Liver (tissue), 9 donors: ENCODE measurements around the gene RAB34. TPM values are rescaled to one million over a fixed set of nuclear protein-coding genes. Genes with fewer than 3 reads are reported as not detected.
A peak's percentile ranks its signal among the peaks of the same experiment; 100 is the strongest.

Experiments used
- DNase-seq: peaks from one replicate; pipeline ENCODE4 v3.0.0-alpha.2; 2017; ENCODE audit warnings: low spot score
- H3K27ac ChIP-seq, 2 donors: one replicate each; pipeline ENCODE4 v1.7.0; 2013; ENCODE audit warnings: inconsistent platforms in 2 of 2, low read length in 2 of 2, control low read depth in 1 of 2, low read depth in 1 of 2, mild to moderate bottlenecking in 1 of 2
- H3K27me3 ChIP-seq, 4 donors: one replicate each; pipeline versions ENCODE4 v1.6.1 to v1.7.0; 2013; ENCODE audit warnings: low read length in 3 of 4, inconsistent platforms in 1 of 4, mild to moderate bottlenecking in 1 of 4, moderate library complexity in 1 of 4; ENCODE audit not compliant: control insufficient read depth in 4 of 4, insufficient read depth in 4 of 4
- H3K36me3 ChIP-seq, 4 donors: one replicate each; pipeline versions ENCODE4 v1.6.1 to v1.7.0; 2013; ENCODE audit warnings: low read length in 3 of 4, mild to moderate bottlenecking in 3 of 4, low read depth in 1 of 4, moderate library complexity in 1 of 4; ENCODE audit not compliant: control insufficient read depth in 4 of 4, insufficient read depth in 3 of 4
- H3K4me1 ChIP-seq, 4 donors: one replicate each; pipeline versions ENCODE4 v1.6.1 to v1.7.0; 2013; ENCODE audit warnings: low read length in 3 of 4, mild to moderate bottlenecking in 3 of 4, moderate library complexity in 1 of 4; ENCODE audit not compliant: control insufficient read depth in 4 of 4, insufficient read depth in 4 of 4
- H3K4me3 ChIP-seq, 3 donors: one replicate each; pipeline versions ENCODE4 v1.6.1 to v1.7.0; 2013; ENCODE audit warnings: low read length in 3 of 3, control low read depth in 1 of 3, low read depth in 1 of 3, mild to moderate bottlenecking in 1 of 3
- H3K9ac ChIP-seq, 2 donors: one replicate each; pipeline ENCODE4 v1.7.0; 2013; ENCODE audit warnings: low read length in 2 of 2, mild to moderate bottlenecking in 2 of 2, moderate library complexity in 2 of 2, control low read depth in 1 of 2, low read depth in 1 of 2
- H3K9me3 ChIP-seq, 4 donors: one replicate each; pipeline versions ENCODE4 v1.6.1 to v1.7.0; 2013; ENCODE audit warnings: low read length in 3 of 4; ENCODE audit not compliant: control insufficient read depth in 4 of 4
- EGR1 ChIP-seq, 2 donors: IDR thresholded peaks; 2 replicates each; pipeline ENCODE4 v1.6.1; 2016 to 2018; ENCODE audit warnings: antibody characterized with exemption in 2 of 2, low read depth in 2 of 2
- FOXA1 ChIP-seq: IDR thresholded peaks from 2 replicates; pipeline ENCODE4 v1.6.1; 2016; ENCODE audit warnings: antibody characterized with exemption
- GABPA ChIP-seq, 2 donors: IDR thresholded peaks in 1 of 2; conservative IDR thresholded peaks in 1 of 2; 2 replicates each; pipeline ENCODE4 v1.6.1; 2016; ENCODE audit warnings: antibody characterized with exemption in 2 of 2, mild to moderate bottlenecking in 1 of 2, moderate library complexity in 1 of 2
- HNF4A ChIP-seq, 2 donors: conservative IDR thresholded peaks; 2 replicates each; pipeline ENCODE4 v1.6.1; 2016; ENCODE audit warnings: antibody characterized with exemption in 2 of 2, mild to moderate bottlenecking in 2 of 2
- JUND ChIP-seq, 2 donors: IDR thresholded peaks; 2 replicates each; pipeline ENCODE4 v1.6.1; 2016; ENCODE audit warnings: antibody characterized with exemption in 2 of 2
- NR2F2 ChIP-seq: IDR thresholded peaks from 2 replicates; pipeline ENCODE4 v1.6.1; 2016; ENCODE audit warnings: antibody characterized with exemption
- RAD21 ChIP-seq, 2 donors: IDR thresholded peaks; 2 replicates each; pipeline ENCODE4 v1.6.1; 2016; ENCODE audit warnings: antibody characterized with exemption in 2 of 2, mild to moderate bottlenecking in 2 of 2
- SP1 ChIP-seq: IDR thresholded peaks from 2 replicates; pipeline ENCODE4 v1.6.1; 2018; ENCODE audit warnings: antibody characterized with exemption, mild to moderate bottlenecking
- YY1 ChIP-seq: IDR thresholded peaks from 2 replicates; pipeline ENCODE4 v1.6.1; 2016; ENCODE audit warnings: antibody characterized with exemption, mild to moderate bottlenecking
- WGBS: extraction: QIAGEN DNeasy Blood & Tissue Kit; methylation state at CpG from one replicate; pipeline ENCODE4 v1.1.7; 2013; 5-methylcytosine and 5-hydroxymethylcytosine counted together
- polyA plus RNA-seq, 2 donors: library from polyadenylated mRNA; stranded (reverse) in 1 of 2; unstranded in 1 of 2; fragments of 200-250 nt in 1 of 2; fragments of >200 nt in 1 of 2; fragmentation: Nextera tagmentation in 1 of 2; extraction: Ambion mirVana in 1 of 2; gene quantifications; one replicate each; pipeline versions ENCODE4 v1.2.1 to v1.2.3, GENCODE V29; 2013 to 2015
- total RNA-seq, 2 donors: library from RNA; depleted of rRNA; stranded (reverse); fragments of >200 nt; gene quantifications; one replicate each; pipeline ENCODE4 v1.2.3, GENCODE V29; 2014
- TF ChIP-seq, protein P1 (sequence below): IDR thresholded peaks from 2 replicates; pipeline ENCODE4 v1.6.1; 2016; ENCODE audit warnings: antibody characterized with exemption
- TF ChIP-seq, protein P2 (sequence below): IDR thresholded peaks from 2 replicates; pipeline ENCODE4 v1.6.1; 2016; ENCODE audit warnings: antibody characterized with exemption, mild to moderate bottlenecking
- TF ChIP-seq, protein P3 (sequence below): IDR thresholded peaks from 2 replicates; pipeline ENCODE4 v1.6.1; 2016; ENCODE audit warnings: antibody characterized with exemption
- TF ChIP-seq, protein P4 (sequence below): fragments of 150-350 bp; IDR thresholded peaks from 2 replicates; pipeline ENCODE4 v1.5.1; 2017; ENCODE audit warnings: improper control_type of control experiment, low read depth, low read length; ENCODE audit not compliant: missing input control
- TF ChIP-seq, protein P5 (sequence below): IDR thresholded peaks from 2 replicates; pipeline ENCODE4 v1.6.1; 2016; ENCODE audit warnings: antibody characterized with exemption
- donor health status: healthy.
- donor health status: healthy.
- donor health status: healthy.
- donor health status: healthy.
- donor health status: healthy.

Gene RAB34
- total and polyA plus RNA-seq, 4 donors, result 4.5 to 14.3 (median 7.6) TPM

DNA sequence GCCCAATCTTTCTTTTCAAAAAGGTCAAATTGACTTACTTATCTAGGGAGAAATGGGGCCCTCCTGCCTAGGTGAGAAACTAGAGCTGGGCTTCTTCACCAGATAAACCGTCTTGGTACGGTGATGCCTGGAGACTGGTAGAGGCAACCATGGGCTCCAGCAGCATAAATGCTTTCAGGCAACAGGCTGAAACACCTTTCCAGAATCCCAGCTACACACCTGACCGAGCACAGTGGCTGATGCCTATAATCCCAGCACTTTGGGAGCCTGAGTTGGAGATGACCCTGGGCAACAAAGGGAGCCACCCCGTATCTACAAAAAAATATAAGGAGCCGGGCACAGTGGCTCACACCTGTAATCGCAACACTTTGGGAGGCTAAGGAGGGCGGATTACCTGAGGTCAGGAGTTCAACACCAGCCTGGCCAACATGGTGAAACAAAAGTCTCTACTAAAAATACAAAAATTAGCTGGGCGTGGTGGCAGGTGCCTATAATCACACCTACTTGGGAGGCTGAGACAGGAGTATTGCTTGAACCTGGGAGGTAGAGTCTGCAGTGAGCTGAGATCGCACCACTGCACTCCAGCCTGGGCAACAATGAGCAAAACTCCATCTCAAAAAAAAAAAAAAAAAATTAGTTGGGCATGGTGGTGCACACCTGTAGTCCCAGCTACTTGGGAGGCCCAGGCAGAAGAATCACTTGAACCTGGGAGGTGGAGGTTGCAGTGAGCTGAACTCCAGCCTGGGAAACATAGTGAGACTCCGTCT lies 34.1 kb upstream of the RAB34 start:
- 95% methylated on average over 10 of the region's 10 CpGs for WGBS
- H3K27ac ChIP-seq, result no peak overlapping the region

DNA sequence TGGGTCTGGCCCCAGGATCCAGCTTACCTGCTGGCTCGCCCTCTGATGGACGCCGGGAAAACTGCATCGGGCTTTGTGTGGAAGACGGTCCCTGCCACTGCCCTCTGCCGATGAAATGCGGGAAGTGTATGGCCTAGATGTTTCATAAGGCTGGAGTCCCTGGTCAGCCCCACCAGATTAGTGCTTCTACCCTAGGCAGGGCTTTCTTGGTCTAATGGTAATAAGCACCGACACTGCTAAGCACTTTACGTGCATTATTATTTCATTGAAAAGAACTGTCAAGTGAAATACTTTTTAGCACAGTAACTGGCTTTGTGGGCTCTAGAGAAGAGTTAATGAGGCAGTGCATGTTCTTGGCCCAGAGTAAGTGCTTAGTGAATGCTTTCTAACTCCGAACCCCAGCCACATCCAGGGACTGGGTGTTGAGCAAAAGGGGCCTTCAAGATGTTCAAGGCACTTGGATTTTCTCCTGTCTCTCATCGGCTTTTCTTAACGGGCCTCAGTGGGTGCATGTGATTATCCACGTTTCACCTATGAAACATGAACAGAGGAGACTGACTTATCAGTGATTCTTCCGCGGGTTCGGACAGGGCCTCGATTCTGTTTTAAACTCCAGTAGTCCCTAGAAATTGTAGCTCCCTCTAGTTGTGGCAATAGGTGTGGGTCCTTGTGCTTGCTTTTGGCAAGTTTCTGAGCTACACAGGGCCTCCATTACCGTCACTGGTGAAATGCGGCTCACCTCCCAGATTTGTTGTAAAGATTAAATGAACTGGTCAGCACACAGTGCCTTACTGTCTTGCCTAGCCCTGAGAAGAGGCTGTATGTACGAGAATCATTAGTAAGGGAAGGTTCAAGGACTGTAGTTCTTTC lies 32.7 kb upstream of the RAB34 start:
- DNase-seq, result peak; percentile 94
- H3K9ac ChIP-seq, result no peak overlapping the region
- H3K9me3 ChIP-seq, result no peaks in the 10 kb centered on the region
- no peaks in the 10 kb centered on the region for H3K27me3 ChIP-seq
- no peak overlapping the region for H3K27ac ChIP-seq
- H3K4me3 ChIP-seq, result no peak overlapping the region
- peaks cover 12 to 40% (median 28%) of the 10 kb centered on the region in 4 donors for H3K4me1 ChIP-seq
- WGBS, result 35% methylated on average over 20 of the region's 20 CpGs
- H3K36me3 ChIP-seq, result peaks cover 4 to 33% (median 22%) of the 10 kb centered on the region in 4 donors
- TF ChIP-seq, protein P1, sequence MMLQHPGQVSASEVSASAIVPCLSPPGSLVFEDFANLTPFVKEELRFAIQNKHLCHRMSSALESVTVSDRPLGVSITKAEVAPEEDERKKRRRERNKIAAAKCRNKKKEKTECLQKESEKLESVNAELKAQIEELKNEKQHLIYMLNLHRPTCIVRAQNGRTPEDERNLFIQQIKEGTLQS, result no peak
- TF ChIP-seq, protein P2, sequence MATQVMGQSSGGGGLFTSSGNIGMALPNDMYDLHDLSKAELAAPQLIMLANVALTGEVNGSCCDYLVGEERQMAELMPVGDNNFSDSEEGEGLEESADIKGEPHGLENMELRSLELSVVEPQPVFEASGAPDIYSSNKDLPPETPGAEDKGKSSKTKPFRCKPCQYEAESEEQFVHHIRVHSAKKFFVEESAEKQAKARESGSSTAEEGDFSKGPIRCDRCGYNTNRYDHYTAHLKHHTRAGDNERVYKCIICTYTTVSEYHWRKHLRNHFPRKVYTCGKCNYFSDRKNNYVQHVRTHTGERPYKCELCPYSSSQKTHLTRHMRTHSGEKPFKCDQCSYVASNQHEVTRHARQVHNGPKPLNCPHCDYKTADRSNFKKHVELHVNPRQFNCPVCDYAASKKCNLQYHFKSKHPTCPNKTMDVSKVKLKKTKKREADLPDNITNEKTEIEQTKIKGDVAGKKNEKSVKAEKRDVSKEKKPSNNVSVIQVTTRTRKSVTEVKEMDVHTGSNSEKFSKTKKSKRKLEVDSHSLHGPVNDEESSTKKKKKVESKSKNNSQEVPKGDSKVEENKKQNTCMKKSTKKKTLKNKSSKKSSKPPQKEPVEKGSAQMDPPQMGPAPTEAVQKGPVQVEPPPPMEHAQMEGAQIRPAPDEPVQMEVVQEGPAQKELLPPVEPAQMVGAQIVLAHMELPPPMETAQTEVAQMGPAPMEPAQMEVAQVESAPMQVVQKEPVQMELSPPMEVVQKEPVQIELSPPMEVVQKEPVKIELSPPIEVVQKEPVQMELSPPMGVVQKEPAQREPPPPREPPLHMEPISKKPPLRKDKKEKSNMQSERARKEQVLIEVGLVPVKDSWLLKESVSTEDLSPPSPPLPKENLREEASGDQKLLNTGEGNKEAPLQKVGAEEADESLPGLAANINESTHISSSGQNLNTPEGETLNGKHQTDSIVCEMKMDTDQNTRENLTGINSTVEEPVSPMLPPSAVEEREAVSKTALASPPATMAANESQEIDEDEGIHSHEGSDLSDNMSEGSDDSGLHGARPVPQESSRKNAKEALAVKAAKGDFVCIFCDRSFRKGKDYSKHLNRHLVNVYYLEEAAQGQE, result peak; percentile 35
- TF ChIP-seq SP1 (no peak), RAD21 (IDR thresholded peaks at IDR 0.05) (peak; percentile 94), YY1 (peak; percentile 58), EGR1 (IDR thresholded peaks at IDR 0.05; ENCODE audit: low read depth in 2 of 2) (no peak), HNF4A (conservative IDR thresholded peaks at IDR 0.05) (peak; percentile 26 to 27), JUND (IDR thresholded peaks at IDR 0.05) (peak in 1 of 2 donors; percentile 20), NR2F2 (peak; percentile 40), FOXA1 (no peak)
- TF ChIP-seq, protein P3, sequence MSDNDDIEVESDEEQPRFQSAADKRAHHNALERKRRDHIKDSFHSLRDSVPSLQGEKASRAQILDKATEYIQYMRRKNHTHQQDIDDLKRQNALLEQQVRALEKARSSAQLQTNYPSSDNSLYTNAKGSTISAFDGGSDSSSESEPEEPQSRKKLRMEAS, result peak; percentile 33
- TF ChIP-seq, protein P4, sequence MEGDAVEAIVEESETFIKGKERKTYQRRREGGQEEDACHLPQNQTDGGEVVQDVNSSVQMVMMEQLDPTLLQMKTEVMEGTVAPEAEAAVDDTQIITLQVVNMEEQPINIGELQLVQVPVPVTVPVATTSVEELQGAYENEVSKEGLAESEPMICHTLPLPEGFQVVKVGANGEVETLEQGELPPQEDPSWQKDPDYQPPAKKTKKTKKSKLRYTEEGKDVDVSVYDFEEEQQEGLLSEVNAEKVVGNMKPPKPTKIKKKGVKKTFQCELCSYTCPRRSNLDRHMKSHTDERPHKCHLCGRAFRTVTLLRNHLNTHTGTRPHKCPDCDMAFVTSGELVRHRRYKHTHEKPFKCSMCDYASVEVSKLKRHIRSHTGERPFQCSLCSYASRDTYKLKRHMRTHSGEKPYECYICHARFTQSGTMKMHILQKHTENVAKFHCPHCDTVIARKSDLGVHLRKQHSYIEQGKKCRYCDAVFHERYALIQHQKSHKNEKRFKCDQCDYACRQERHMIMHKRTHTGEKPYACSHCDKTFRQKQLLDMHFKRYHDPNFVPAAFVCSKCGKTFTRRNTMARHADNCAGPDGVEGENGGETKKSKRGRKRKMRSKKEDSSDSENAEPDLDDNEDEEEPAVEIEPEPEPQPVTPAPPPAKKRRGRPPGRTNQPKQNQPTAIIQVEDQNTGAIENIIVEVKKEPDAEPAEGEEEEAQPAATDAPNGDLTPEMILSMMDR, result peak; percentile 100

More for the DNA sequence above, 34.1 kb upstream of the RAB34 start:
- TF ChIP-seq, protein P5, sequence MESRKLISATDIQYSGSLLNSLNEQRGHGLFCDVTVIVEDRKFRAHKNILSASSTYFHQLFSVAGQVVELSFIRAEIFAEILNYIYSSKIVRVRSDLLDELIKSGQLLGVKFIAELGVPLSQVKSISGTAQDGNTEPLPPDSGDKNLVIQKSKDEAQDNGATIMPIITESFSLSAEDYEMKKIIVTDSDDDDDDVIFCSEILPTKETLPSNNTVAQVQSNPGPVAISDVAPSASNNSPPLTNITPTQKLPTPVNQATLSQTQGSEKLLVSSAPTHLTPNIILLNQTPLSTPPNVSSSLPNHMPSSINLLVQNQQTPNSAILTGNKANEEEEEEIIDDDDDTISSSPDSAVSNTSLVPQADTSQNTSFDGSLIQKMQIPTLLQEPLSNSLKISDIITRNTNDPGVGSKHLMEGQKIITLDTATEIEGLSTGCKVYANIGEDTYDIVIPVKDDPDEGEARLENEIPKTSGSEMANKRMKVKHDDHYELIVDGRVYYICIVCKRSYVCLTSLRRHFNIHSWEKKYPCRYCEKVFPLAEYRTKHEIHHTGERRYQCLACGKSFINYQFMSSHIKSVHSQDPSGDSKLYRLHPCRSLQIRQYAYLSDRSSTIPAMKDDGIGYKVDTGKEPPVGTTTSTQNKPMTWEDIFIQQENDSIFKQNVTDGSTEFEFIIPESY, result no peak
- TF ChIP-seq, protein P4, result no peak
- TF ChIP-seq, protein P3, result no peak
- no peak for TF ChIP-seq NR2F2
- no peak for TF ChIP-seq GABPA (IDR thresholded peaks at IDR 0.05 in 1 of 2, conservative IDR thresholded peaks at IDR 0.05 in 1 of 2)
- no peak for TF ChIP-seq JUND (IDR thresholded peaks at IDR 0.05)
- TF ChIP-seq, protein P1, result no peak
- Histone ChIP-seq H3K4me1 (peaks cover 6 to 26% (median 15%) of the 10 kb centered on the region in 4 donors), H3K9me3 (no peaks in the 10 kb centered on the region), H3K9ac (no peak overlapping the region), H3K27me3 (no peaks in the 10 kb centered on the region), H3K4me3 (no peak overlapping the region), H3K36me3 (peaks cover 4 to 33% (median 22%) of the 10 kb centered on the region in 4 donors)
- no peak for DNase-seq
